Measurements from ENCODE around the gene HMCN2.

Gene HMCN2

GRCh38 chr9:130346431-130346830, 80.9 kb downstream of the HMCN2 start:
- TF ChIP-seq ZFX (IDR thresholded peaks at IDR 0.05; ENCODE audit: borderline replicate concordance): no peak
- no peak for TF ChIP-seq CTCF (IDR thresholded peaks at IDR 0.05)

GRCh38 chr9:130347036-130347435, 81.5 kb downstream of the HMCN2 start:
- no peak overlapping the region for H3K27ac ChIP-seq
- no peak for TF ChIP-seq CTCF (IDR thresholded peaks at IDR 0.05)
- no peak for TF ChIP-seq ZFX (IDR thresholded peaks at IDR 0.05; ENCODE audit: borderline replicate concordance)

More at GRCh38 chr9:130346431-130346830, 80.9 kb downstream of the HMCN2 start:
- no peak overlapping the region for H3K27ac ChIP-seq

GRCh38 chr9:130347931-130348330, 82.4 kb downstream of the HMCN2 start:
- TF ChIP-seq ZFX (IDR thresholded peaks at IDR 0.05; ENCODE audit: borderline replicate concordance): no peak
- TF ChIP-seq CTCF (IDR thresholded peaks at IDR 0.05): peak; percentile 19
- no peak overlapping the region for H3K27ac ChIP-seq

GRCh38 chr9:130348341-130348740, 82.8 kb downstream of the HMCN2 start:
- TF ChIP-seq ZFX (IDR thresholded peaks at IDR 0.05; ENCODE audit: borderline replicate concordance) (no peak), CTCF (IDR thresholded peaks at IDR 0.05) (no peak)
- H3K27ac ChIP-seq: no peak overlapping the region

- TF ChIP-seq ZFX (IDR thresholded peaks at IDR 0.05; ENCODE audit: borderline replicate concordance): no peak
These were observed 83.3 kb downstream of the HMCN2 start for GRCh38 chr9:130348881-130349280.

GRCh38 chr9:130349398-130349797, 83.8 kb downstream of the HMCN2 start:
- TF ChIP-seq CTCF (IDR thresholded peaks at IDR 0.05) (no peak), ZFX (IDR thresholded peaks at IDR 0.05; ENCODE audit: borderline replicate concordance) (no peak)
- no peak overlapping the region for H3K27ac ChIP-seq

More at GRCh38 chr9:130348881-130349280, 83.3 kb downstream of the HMCN2 start:
- H3K27ac ChIP-seq: no peak overlapping the region

GRCh38 chr9:130351343-130351742, 85.8 kb downstream of the HMCN2 start:
- TF ChIP-seq ZFX (IDR thresholded peaks at IDR 0.05; ENCODE audit: borderline replicate concordance) (no peak), CTCF (IDR thresholded peaks at IDR 0.05) (no peak)
- H3K27ac ChIP-seq: no peak overlapping the region

- no peak for TF ChIP-seq ZFX (IDR thresholded peaks at IDR 0.05; ENCODE audit: borderline replicate concordance)
- no peak for TF ChIP-seq CTCF (IDR thresholded peaks at IDR 0.05)
- H3K27ac ChIP-seq: no peak overlapping the region
These were observed 86.5 kb downstream of the HMCN2 start for GRCh38 chr9:130352081-130352480.

All from 22Rv1 (cell line).